Colonic mucosa (tissue), 4 donors: ENCODE measurements around the gene BICRA. TPM values are rescaled to one million over a fixed set of nuclear protein-coding genes. Genes with fewer than 3 reads are reported as not detected.
"Not testable (repeated sequence)": the region's sequence is repeated elsewhere in the genome, so short reads cannot be mapped to it uniquely, and the experiment has no call there.

Experiments
- DNase-seq: peaks from one replicate; pipeline ENCODE4 v3.0.0-alpha.2; 2020
- H3K27ac ChIP-seq: fragments of 200-600 bp; one replicate; pipeline ENCODE4 v1.8.0; 2021
- H3K27me3 ChIP-seq: fragments of 200-600 bp; one replicate; pipeline ENCODE4 v1.8.0; 2021
- H3K36me3 ChIP-seq: fragments of 200-600 bp; one replicate; pipeline ENCODE4 v1.8.0; 2021
- H3K4me1 ChIP-seq: fragments of 200-600 bp; one replicate; pipeline ENCODE4 v1.8.0; 2021; ENCODE audit warnings: mild to moderate bottlenecking
- H3K4me3 ChIP-seq: fragments of 200-600 bp; one replicate; pipeline ENCODE4 v1.8.0; 2021
- H3K9ac ChIP-seq, 2 donors: one replicate each; pipeline ENCODE4 v1.7.0; 2013; ENCODE audit warnings: control low read depth in 2 of 2, low read depth in 2 of 2, low read length in 2 of 2
- H3K9me3 ChIP-seq: fragments of 200-600 bp; one replicate; pipeline ENCODE4 v1.8.0; 2021
- intact Hi-C: fragments of 100-400 bp; cut with DNase I; formaldehyde crosslinking; loops from one replicate; pipeline ENCODE4 v1.14.1; 2022
- total RNA-seq, 2 donors: library from RNA; stranded (reverse); fragmentation: NEBNext Ultra II Directional in 1 of 2; extraction: Animal tissue kit (Norgen Biotek cat#: 25700) in 1 of 2; gene quantifications; one replicate each; pipeline ENCODE4 v1.2.1, GENCODE V29; 2021
- TF ChIP-seq, protein P1 (sequence below): fragments of 200-600 bp; IDR thresholded peaks from one replicate; pipeline ENCODE4 v1.8.0; 2022; ENCODE audit warnings: antibody characterized with exemption, mild to moderate bottlenecking
- donor health status: healthy.
- donor health status: DM: no; HTN: no; CAD: no.
- donor health status: DM: no; HTN: no; CAD: no.

BICRA gene
- total RNA-seq, 2 donors from 2014 or later, result 11.7 to 13.4 TPM

- no peak for DNase-seq
- Histone ChIP-seq H3K9me3 (no peaks in the 10 kb centered on the region), H3K4me1 (peaks cover 23% of the 10 kb centered on the region), H3K27me3 (no peaks in the 10 kb centered on the region), H3K9ac (peak overlapping the region in 1 of 2 donors; percentile 19), H3K27ac (no peak overlapping the region), H3K36me3 (no peaks in the 10 kb centered on the region), H3K4me3 (no peak overlapping the region)
- intact Hi-C loops, result no loop called here
- TF ChIP-seq, protein P1, sequence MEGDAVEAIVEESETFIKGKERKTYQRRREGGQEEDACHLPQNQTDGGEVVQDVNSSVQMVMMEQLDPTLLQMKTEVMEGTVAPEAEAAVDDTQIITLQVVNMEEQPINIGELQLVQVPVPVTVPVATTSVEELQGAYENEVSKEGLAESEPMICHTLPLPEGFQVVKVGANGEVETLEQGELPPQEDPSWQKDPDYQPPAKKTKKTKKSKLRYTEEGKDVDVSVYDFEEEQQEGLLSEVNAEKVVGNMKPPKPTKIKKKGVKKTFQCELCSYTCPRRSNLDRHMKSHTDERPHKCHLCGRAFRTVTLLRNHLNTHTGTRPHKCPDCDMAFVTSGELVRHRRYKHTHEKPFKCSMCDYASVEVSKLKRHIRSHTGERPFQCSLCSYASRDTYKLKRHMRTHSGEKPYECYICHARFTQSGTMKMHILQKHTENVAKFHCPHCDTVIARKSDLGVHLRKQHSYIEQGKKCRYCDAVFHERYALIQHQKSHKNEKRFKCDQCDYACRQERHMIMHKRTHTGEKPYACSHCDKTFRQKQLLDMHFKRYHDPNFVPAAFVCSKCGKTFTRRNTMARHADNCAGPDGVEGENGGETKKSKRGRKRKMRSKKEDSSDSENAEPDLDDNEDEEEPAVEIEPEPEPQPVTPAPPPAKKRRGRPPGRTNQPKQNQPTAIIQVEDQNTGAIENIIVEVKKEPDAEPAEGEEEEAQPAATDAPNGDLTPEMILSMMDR, result no peak
Measured at GRCh38 chr19:47661611-47662010, 52.7 kb downstream of the BICRA start.

DNA sequence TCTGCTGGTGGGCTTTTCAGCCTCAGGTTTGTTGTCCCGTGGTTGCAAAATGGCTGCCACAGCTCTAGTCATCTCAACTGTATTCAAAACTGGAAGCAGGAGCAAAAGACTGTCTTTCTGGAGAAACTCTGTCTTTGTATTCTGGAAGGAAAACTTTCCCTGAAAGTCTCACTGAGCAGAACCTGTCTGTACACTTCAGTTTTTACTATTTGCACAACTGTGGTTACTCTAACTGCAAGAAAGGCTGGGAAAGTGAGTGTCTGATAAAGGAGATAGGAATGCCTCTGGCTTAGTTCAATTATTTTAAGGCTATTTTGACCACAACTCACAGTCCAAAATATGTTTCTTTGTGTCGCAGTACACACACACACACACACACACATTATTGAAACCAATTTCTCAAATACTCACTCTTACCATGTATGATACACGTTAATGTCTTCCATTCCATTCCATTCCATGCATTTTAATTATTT, 54.5 kb downstream of the BICRA start:
- H3K9me3 ChIP-seq, result no peaks in the 10 kb centered on the region
- peaks cover 23% of the 10 kb centered on the region for H3K4me1 ChIP-seq
- H3K36me3 ChIP-seq, result no peaks in the 10 kb centered on the region
- H3K27ac ChIP-seq, result peak overlapping the region; percentile 54
- no peaks in the 10 kb centered on the region for H3K27me3 ChIP-seq
- intact Hi-C loops, result no loop called here
- TF ChIP-seq, protein P1, result no peak
- H3K9ac ChIP-seq, result peak overlapping the region in 1 of 2 donors; percentile 68
- H3K4me3 ChIP-seq, result no peak overlapping the region
- no peak for DNase-seq

DNA sequence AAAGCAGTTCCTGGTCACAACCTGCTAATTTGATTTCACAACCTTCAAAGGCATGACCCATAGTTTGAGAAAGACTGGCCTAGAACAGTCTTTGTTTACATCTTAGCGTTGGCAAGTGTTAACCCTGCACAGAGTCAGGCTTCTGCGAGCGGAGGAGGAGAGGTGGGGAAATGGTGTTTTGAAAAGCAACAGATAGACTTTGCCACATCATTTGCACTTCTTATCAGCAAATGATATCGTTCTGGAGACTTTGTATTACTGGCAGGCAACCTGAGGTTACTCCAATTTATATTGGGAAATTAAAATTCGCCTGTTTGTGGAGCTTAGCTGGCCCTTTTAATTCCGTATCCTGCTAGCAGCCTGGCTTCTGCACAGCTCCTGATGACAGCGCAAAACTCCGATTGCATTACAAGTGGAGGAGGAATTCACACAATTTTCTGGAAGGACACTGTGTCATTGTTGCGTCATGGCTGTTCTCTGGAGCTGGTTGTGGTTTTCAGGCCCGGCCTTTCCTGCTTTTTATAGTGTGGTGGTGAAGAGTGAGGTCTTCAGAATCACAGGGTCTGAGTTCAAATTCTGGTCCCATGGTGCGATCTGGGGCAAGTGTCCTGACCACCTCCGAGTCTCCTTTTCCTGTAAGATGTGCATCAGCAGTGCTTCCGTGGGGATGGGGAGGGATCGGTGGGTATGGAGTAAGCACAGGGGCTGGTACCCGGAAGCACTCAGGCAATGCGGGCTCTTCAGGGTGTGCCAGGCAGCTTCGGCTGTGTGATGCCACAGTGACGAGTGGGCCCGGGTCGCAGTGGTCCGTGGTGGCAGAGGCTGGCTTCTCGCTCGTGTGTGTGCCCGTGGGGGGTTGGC, 55.2 kb downstream of the BICRA start:
- H3K4me1 ChIP-seq, result peaks cover 23% of the 10 kb centered on the region
- H3K27me3 ChIP-seq, result no peaks in the 10 kb centered on the region
- H3K9ac ChIP-seq, result peak overlapping the region; percentile 57 to 68
- intact Hi-C loops, result no loop called here
- peak; percentile 44 for DNase-seq
- TF ChIP-seq, protein P1, result no peak
- peak overlapping the region; percentile 54 for H3K27ac ChIP-seq
- no peak overlapping the region for H3K4me3 ChIP-seq
- H3K36me3 ChIP-seq, result no peaks in the 10 kb centered on the region
- no peaks in the 10 kb centered on the region for H3K9me3 ChIP-seq

DNA sequence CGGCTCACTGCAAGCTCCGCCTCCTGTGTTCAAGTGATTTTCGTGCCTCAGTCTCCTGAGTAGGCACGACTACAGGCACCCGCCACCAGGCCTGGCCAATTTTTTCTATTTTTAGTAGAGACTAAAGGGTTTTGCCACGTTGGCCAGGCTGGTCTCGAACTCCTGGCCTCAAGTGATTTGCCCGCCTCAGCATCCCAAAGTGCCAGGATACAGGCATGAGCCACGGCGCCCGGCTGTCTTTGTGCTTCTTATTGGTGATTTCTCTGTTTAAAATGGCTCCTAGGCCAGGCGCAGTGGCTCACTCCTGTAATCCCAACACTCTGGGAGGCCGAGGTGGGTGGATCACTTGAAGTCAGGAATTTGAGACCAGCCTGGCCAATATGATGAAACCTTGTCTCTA, 59.6 kb downstream of the BICRA start:
- peaks cover 13% of the 10 kb centered on the region for H3K4me1 ChIP-seq
- H3K9ac ChIP-seq, intact Hi-C loops, DNase-seq, H3K27ac ChIP-seq, H3K27me3 ChIP-seq, H3K36me3 ChIP-seq, H3K4me3 ChIP-seq, H3K9me3 ChIP-seq: not testable (repeated sequence)

GRCh38 chr19:47670736-47671135, 61.8 kb downstream of the BICRA start:
- DNase-seq, result no peak
- intact Hi-C loops, result no loop called here
- TF ChIP-seq, protein P1, result no peak

DNA sequence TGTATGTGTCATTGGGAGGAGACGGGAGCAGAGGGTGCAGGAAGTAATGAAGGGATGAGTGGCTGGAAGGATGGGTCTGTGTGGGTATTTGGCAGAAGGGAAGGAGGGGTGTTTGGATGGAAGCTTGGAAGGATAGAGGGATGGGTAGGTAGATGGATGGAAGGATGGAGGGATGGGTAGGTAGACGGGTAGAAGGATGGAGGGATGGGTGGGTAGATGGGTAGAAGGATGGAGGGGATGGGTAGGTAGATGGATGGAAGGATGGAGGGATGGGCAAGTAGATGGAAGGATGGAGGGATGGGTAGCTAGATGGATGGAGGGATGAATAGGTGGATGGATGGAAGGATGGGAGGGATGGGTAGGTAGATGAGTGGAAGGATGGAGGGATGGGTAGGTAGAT, 62.6 kb downstream of the BICRA start:
- H3K4me3 ChIP-seq, result no peak overlapping the region
- H3K4me1 ChIP-seq, result no peaks in the 10 kb centered on the region
- intact Hi-C loops, result no loop called here
- no peaks in the 10 kb centered on the region for H3K27me3 ChIP-seq
- H3K36me3 ChIP-seq, result peaks cover 5% of the 10 kb centered on the region
- TF ChIP-seq, protein P1, result no peak
- no peak for DNase-seq
- no peak overlapping the region for H3K27ac ChIP-seq
- no peak overlapping the region for H3K9ac ChIP-seq
- no peaks in the 10 kb centered on the region for H3K9me3 ChIP-seq

More at GRCh38 chr19:47670736-47671135, 61.8 kb downstream of the BICRA start:
- H3K9me3 ChIP-seq, result no peaks in the 10 kb centered on the region
- no peak overlapping the region for H3K4me3 ChIP-seq
- no peak overlapping the region for H3K9ac ChIP-seq
- peaks cover 3% of the 10 kb centered on the region for H3K4me1 ChIP-seq
- no peaks in the 10 kb centered on the region for H3K27me3 ChIP-seq
- H3K27ac ChIP-seq, result no peak overlapping the region
- H3K36me3 ChIP-seq, result peaks cover 5% of the 10 kb centered on the region
